GM11168 (cell line): Measurements from ENCODE around the gene TNNT3.
"Not testable (repeated sequence)": the region's sequence is repeated elsewhere in the genome, so short reads cannot be mapped to it uniquely, and the experiment has no call there.

Experiments used
- in situ Hi-C: fragments of 300-500 bp; cut with MboI; formaldehyde crosslinking; loops from one replicate; pipeline ENCODE4 v1.12.0; 2022; ENCODE audit warnings: low sequenced_read_pairs; ENCODE audit not compliant: unreplicated experiment

Gene TNNT3

DNA sequence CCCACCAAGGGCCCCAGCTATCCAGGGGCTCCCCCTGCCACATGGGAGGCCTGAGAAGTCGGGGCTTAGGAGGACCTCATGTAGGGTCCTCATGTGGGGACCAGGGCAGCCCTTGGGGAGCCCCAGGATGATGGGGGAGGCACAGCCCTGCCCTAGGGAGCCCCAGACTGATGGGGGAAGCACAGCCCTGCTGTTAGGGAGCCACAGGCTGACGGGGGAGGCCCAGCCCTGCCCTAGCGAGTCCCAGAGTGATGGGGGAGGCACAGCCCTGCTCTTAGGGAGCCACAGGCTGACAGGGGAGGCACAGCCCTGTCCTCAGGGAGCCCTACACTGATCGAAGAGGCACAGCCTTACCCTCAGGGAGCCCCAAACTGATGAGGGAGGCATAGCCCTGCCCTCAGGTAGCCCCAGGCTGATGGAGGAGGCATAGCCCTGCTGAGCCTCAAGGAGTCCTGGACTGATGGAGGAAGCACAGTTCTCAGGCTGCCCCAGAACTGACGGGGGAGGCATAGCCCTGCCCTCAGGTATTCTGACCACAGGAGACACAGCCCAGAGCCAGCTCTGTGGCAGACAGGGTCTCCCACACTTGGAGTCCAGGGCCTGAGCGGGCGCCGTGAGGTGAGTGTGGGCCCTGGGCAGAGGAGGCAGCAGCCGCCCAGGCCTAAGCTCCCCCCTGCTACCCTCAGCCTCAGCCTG, 38.6 kb upstream of the TNNT3 start:
- in situ Hi-C loops, result no loop called here

DNA sequence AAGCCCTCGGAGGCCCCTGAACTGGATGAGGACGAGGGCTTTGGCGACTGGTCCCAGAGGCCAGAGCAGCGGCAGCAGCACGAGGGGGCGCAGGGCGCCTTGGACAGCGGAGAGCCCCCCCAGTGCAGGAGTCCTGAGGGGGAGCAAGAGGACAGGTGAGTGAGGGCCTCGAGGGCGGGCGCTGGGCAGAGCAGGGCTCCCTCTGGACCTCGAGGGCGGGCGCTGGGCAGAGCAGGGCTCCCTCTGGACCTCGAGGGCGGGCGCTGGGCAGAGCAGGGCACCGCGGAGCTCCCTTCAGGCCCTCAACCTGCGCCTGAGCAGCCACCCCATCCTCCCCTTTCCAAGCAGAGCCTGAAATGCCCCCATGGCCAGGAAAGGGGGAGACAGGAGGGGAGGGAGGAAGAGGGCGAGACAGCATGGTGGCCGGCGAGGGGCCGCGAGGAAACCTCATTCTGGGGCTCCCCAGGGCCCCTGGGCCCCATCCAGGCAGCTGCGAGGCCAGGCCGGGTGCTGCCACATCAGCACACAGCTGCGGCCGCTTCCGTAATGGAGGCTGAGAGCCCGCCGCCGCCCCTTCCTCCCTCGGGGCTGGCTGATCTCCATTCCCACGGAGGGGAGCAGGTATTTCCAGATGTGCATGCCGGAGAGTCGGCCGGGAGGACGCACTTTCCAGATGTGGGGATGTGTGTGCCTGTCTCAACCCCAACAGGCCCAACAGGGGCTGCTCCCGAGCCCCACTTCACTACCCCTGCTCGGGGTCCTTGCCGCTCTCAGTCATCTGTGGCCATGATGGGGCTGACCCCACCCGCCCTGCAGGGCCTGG, 37.9 kb upstream of the TNNT3 start:
- in situ Hi-C loops, result no loop called here

- in situ Hi-C loops, result no loop called here
Observed at GRCh38 chr11:1882265-1883238, 37.0 kb upstream of the TNNT3 start.

DNA sequence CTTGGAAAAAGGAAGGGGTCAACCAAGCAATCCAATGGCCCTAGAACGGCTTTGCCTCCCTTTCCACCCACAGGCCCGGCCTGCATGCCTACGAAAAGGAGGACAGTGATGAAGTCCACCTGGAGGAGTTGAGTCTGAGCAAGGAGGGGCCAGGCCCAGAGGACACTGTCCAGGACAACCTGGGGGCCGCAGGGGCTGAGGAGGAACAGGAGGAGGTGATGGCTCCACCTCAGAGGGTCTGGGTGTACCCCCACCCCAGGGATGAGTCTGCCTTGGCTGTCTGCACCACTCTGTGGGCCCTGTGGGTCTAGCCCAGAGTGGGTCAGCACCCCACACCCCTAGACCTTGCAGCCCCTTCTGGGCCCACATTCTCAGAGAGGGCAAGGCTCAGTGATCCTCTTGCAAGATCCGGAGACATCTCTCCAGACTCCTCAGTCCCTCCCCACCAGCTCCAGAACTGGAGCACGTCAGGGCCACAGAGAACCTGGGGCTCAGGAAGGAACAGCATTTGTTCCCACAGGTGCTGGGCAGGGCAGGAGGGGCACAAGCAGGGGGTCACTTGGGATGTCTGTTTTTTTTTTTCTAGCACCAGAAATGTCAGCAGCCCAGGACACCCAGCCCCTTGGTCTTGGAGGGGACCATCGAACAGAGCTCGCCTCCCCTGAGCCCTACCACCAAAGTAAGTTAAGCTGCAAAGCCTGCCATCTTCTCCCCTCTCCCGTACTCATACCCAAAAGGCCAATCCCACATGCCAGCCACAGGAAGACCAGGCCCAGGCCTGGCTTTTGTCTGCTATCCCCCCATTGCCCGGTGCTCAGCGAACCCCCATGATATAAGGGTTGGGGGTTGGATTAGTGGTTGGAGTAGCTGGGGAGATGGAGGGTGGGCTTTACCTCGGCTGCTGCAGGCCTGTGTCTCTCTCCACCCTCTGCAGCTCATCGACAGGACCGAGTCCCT, 35.9 kb upstream of the TNNT3 start:
- in situ Hi-C loops, result no loop called here

DNA sequence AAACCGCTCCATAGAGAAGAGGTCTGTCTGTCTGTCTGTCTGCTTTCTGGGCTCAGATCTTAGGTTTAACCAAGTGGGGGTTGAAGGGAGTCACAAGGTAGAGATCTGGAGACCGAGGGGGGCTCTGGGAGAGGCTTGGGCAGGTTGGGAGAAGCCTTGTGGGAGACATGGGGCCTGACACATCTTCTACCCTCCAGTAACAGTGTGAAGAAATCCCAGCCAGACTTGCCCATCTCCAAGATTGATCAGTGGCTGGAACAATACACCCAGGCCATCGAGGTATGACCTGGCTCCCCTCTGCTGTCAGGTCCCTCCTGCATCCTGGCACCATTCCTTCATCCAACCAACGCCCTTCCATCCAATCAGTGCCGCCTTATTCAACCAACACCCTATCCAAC, 35.2 kb upstream of the TNNT3 start:
- in situ Hi-C loops, result no loop called here

GRCh38 chr11:1886551-1886950, 33.0 kb upstream of the TNNT3 start:
- in situ Hi-C loops, result not testable (repeated sequence)

- in situ Hi-C loops, result no loop called here
Observed at GRCh38 chr11:1887451-1888346, 31.8 kb upstream of the TNNT3 start.

DNA sequence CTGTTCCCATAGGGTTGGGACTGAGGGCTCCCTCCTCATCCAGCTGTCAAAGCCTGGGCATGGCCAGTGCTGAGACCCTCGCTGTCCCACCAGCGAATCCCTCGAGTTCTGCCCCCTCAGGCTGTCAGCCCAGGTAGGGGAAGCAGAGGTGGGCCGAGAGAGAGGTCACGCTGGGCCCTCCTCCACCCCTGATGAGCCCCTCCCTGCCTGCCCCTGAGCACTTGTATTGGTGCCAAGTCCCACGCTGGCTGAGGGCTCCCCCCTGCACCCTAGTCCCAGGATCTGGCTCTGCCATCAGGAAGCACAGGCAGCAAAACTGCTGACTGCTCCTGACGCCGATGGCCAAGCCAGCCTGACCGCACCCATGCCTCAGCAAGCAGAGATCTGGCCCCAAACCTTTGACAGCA, 31.2 kb upstream of the TNNT3 start:
- in situ Hi-C loops, result no loop called here

DNA sequence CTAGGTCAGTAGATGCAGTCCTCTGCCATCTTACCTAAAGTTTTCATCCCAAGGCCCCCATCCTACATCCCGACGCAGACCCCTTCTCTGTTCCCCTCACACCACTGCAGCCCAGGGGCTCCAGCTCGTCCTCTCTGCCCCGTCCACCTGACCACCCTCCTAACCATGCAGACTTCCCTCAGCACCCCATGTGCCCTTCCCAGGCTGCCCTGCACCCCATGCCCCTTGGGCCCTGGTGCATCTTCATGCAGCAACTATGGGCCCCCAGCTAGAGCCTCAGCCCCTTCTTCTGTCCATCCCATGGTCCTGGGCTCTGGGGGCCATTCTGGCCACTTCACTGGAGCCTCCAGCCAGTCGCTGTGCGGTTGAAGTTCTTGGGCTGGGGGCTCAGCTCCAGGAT, 30.7 kb upstream of the TNNT3 start:
- in situ Hi-C loops, result no loop called here

- in situ Hi-C loops, result no loop called here
Observed at GRCh38 chr11:1889224-1889930, 30.1 kb upstream of the TNNT3 start.

DNA sequence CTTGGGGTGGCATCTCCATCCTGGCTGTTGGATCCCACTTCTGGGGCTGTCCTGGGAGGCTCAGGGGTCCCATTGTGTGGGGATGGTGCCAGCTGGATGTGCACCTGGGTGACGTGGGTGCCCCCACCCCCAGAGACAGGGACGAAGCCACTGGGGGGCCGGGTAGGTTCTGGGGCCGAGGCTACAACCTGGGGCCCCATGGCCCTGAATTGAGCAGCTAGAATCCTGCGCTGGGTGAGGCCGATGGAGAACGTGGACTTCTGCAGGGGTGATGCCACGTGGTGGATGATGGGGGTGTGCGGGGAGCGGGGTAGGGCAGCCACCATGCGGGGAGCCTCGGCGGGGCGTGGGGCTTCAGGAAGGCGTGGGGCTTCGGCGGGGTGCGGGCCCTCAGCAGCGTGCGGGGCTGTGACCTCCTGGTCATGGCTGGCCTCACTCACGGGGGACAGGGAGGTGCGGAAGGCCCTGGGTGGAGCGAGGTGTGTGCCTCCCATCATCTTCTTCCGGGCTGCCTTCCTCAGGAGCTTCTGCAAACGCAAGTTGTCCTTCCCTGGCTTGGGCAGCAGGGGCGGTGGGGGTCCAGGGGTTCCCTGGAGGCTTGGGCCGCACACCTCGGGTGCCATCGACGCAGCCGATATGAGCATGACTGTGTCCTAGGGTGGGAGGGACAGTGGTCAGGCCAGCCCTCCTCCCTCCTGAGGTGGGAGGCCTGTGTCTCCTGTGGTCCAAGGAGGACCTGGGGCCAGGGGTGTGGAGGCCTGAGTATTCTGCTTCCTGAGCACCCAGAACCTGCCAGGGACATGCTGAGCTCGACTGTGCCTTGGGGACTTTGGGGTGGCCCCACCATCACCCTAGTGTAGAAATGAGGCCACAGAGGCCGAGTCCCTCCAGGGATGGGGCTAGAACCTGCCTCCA, 29.3 kb upstream of the TNNT3 start:
- in situ Hi-C loops, result no loop called here

- in situ Hi-C loops, result no loop called here
Observed at GRCh38 chr11:1890856-1891830, 28.4 kb upstream of the TNNT3 start.

DNA sequence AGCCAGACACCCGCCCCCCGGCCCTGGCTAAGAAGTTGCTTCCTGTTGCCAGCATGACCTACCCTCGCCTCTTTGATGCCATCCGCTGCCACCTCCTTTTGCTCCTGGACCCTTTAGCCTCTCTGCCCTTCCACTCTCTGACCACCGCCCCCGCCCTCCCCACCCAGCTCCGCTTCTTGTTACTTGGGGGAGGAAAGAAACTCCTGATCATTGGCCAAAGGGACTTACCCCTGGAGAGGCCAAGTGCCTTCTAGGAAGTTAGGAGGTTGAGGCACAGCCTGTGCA, 27.7 kb upstream of the TNNT3 start, which contains the start of gene PRR33:
TSS of gene PRR33 (minus strand) at position 65 of the 285 bp plus-strand sequence. CDS start 1,311 bp downstream, outside the sequence.
- in situ Hi-C loops, result no loop called here

GRCh38 chr11:1892116-1892515, 27.4 kb upstream of the TNNT3 start:
- in situ Hi-C loops, result no loop called here

GRCh38 chr11:1892558-1892957, 26.9 kb upstream of the TNNT3 start:
- in situ Hi-C loops, result no loop called here
